Measurements from ENCODE around the gene AIPL1. TPM values are rescaled to one million over a fixed set of nuclear protein-coding genes. Genes with fewer than 3 reads are reported as not detected.

Gene AIPL1
- total and polyA plus RNA-seq, 2 donors (not counting 1 experiment from before 2014, with no cell fraction given) = not detected

DNA sequence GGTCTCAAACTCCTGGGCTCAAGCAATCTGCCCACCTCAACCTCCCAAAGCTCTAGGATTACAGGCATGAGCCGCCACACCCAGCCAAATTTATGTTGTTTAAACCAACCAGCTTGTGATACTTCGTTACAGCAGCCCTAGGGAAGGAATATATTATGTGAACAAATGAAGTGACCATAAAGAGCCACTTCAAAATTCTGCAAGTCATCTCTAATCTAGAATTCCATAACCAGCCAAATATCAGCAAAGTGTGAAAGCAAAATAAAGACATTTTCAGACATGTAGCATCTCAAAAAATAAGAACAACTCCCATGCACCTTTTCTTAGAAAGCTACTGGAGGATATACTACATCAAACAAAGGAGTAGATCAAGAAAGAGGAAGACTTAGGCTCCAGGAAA is 36.0 kb downstream of the AIPL1 start:
- TF ChIP-seq, protein P1, sequence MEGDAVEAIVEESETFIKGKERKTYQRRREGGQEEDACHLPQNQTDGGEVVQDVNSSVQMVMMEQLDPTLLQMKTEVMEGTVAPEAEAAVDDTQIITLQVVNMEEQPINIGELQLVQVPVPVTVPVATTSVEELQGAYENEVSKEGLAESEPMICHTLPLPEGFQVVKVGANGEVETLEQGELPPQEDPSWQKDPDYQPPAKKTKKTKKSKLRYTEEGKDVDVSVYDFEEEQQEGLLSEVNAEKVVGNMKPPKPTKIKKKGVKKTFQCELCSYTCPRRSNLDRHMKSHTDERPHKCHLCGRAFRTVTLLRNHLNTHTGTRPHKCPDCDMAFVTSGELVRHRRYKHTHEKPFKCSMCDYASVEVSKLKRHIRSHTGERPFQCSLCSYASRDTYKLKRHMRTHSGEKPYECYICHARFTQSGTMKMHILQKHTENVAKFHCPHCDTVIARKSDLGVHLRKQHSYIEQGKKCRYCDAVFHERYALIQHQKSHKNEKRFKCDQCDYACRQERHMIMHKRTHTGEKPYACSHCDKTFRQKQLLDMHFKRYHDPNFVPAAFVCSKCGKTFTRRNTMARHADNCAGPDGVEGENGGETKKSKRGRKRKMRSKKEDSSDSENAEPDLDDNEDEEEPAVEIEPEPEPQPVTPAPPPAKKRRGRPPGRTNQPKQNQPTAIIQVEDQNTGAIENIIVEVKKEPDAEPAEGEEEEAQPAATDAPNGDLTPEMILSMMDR (IDR thresholded peaks at IDR 0.05) = no peak
- WGBS (ENCODE audit: insufficient coverage) = no CpG with 5 or more reads among the region's 2 CpGs
- CTCF ChIA-PET = no interaction called here
- Mint-ChIP-seq H3K9me3 (ENCODE audit: insufficient read depth) (peaks cover 3% of the 10 kb centered on the region), H3K4me3 (no peak overlapping the region), H3K27ac (no peak overlapping the region), H3K27me3 (peaks cover 21% of the 10 kb centered on the region), H3K4me1 (no peaks in the 10 kb centered on the region)
- no peak for DNase-seq
- peaks cover 0 to 5% (median 2%) of the 10 kb centered on the region in 4 experiments for H3K27me3 ChIP-seq (replicated peaks in 1 of 4; ENCODE audit: control extremely low read depth in 1 of 4, control insufficient read depth in 3 of 4, insufficient read depth in 4 of 4, low read length in 3 of 4)
- intact Hi-C loops (cut with micrococcal nuclease) = no loop called here
- no peaks in the 10 kb centered on the region for H3K79me2 ChIP-seq (ENCODE audit: control insufficient read depth, insufficient read depth, low read length)
- H3K9ac ChIP-seq (ENCODE audit: low read length) = no peak overlapping the region
- no peaks in the 10 kb centered on the region for H4K20me1 ChIP-seq (ENCODE audit: control insufficient read depth, insufficient read depth, low read length, poor library complexity, severe bottlenecking)
- H3K9me3 ChIP-seq (ENCODE audit: control extremely low read depth in 1 of 3, control insufficient read depth in 2 of 3, insufficient read depth in 1 of 3, low read length in 2 of 3) = peaks cover 0 to 4% (median 3%) of the 10 kb centered on the region in 3 donors
- H3K36me3 ChIP-seq (replicated peaks in 1 of 2; ENCODE audit: control extremely low read depth in 1 of 2, control insufficient read depth in 1 of 2, extremely low read depth in 1 of 2, insufficient read depth in 2 of 2, low read length in 1 of 2) = no peaks in the 10 kb centered on the region
- no peaks in the 10 kb centered on the region for H3K4me1 ChIP-seq (ENCODE audit: control insufficient read depth in 2 of 2, insufficient read depth in 2 of 2, low read length in 2 of 2)
- H3K27ac ChIP-seq (ENCODE audit: low read length in 2 of 2) = no peak overlapping the region
- H2AFZ ChIP-seq (ENCODE audit: insufficient read depth, low read depth, low read length, poor library complexity, severe bottlenecking) = no peak overlapping the region
- H3K4me3 ChIP-seq (ENCODE audit: control extremely low read depth in 1 of 5, extremely low read depth in 1 of 5, insufficient read depth in 1 of 5, low read depth in 2 of 5, low read length in 4 of 5) = no peak overlapping the region
- POLR2A ChIA-PET = no interaction called here
- ATAC-seq (ENCODE audit: low read depth) = no peak
- no peak overlapping the region for H3K4me2 ChIP-seq (replicated peaks; ENCODE audit: low read depth, low read length, poor library complexity, severe bottlenecking)

DNA sequence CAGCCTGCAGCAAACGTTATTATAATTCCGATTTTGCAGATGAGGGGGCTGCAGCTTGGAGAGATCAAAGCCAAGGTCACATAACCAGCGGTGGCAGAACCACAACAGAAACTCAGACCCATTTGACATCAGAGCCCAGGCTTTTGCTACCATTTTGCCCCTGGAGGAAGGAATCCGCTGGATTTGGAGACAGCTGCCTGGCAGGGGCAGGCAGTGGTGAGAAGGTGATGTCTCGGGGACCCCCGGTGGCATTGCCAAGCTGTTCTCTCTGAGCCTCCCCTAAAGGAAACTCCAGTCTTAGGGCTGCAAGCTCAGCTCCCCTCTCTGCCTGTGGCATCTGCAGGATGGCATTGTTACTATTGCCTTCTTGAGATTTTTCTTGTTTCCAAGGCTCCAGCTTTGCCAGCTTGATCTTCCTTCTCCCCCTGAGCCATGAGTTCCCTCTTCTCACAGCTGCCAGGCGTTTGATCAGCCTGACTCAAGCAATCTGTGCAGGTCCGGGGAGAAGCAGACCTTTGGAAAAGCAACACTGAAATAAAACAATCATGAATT is 40.8 kb downstream of the AIPL1 start:
- no peak overlapping the region for H3K4me3 ChIP-seq (ENCODE audit: control extremely low read depth in 1 of 5, extremely low read depth in 1 of 5, insufficient read depth in 1 of 5, low read depth in 2 of 5, low read length in 4 of 5)
- no peaks in the 10 kb centered on the region for H3K4me1 ChIP-seq (ENCODE audit: control insufficient read depth in 2 of 2, insufficient read depth in 2 of 2, low read length in 2 of 2)
- ATAC-seq (ENCODE audit: low read depth) = no peak
- H3K9me3 Mint-ChIP-seq (ENCODE audit: insufficient read depth) = peaks cover 3% of the 10 kb centered on the region
- H3K9me3 ChIP-seq (ENCODE audit: control extremely low read depth in 1 of 3, control insufficient read depth in 2 of 3, insufficient read depth in 1 of 3, low read length in 2 of 3) = peaks cover 0 to 5% (median 2%) of the 10 kb centered on the region in 3 donors
- peaks cover 33% of the 10 kb centered on the region for H3K27me3 Mint-ChIP-seq
- DNase-seq = no peak
- H2AFZ ChIP-seq (ENCODE audit: insufficient read depth, low read depth, low read length, poor library complexity, severe bottlenecking) = no peak overlapping the region
- ChIA-PET POLR2A (no interaction called here), CTCF (no interaction called here)
- H3K27ac Mint-ChIP-seq = no peak overlapping the region
- WGBS (ENCODE audit: insufficient coverage) = 58% methylated on average over 4 of the region's 8 CpGs
- peaks cover 0 to 5% (median 1%) of the 10 kb centered on the region in 4 experiments for H3K27me3 ChIP-seq (replicated peaks in 1 of 4; ENCODE audit: control extremely low read depth in 1 of 4, control insufficient read depth in 3 of 4, insufficient read depth in 4 of 4, low read length in 3 of 4)
- no peaks in the 10 kb centered on the region for H3K36me3 ChIP-seq (replicated peaks in 1 of 2; ENCODE audit: control extremely low read depth in 1 of 2, control insufficient read depth in 1 of 2, extremely low read depth in 1 of 2, insufficient read depth in 2 of 2, low read length in 1 of 2)
- no peaks in the 10 kb centered on the region for H4K20me1 ChIP-seq (ENCODE audit: control insufficient read depth, insufficient read depth, low read length, poor library complexity, severe bottlenecking)
- H3K4me3 Mint-ChIP-seq = no peak overlapping the region
- intact Hi-C loops (cut with micrococcal nuclease) = no loop called here
- no peak overlapping the region for H3K27ac ChIP-seq (ENCODE audit: low read length in 2 of 2)
- no peak overlapping the region for H3K4me2 ChIP-seq (replicated peaks; ENCODE audit: low read depth, low read length, poor library complexity, severe bottlenecking)
- no peaks in the 10 kb centered on the region for H3K79me2 ChIP-seq (ENCODE audit: control insufficient read depth, insufficient read depth, low read length)
- H3K9ac ChIP-seq (ENCODE audit: low read length) = no peak overlapping the region
- no peaks in the 10 kb centered on the region for H3K4me1 Mint-ChIP-seq
- TF ChIP-seq, protein P1 (IDR thresholded peaks at IDR 0.05) = no peak
- TF ChIP-seq EZH2 (IDR thresholded peaks at IDR 0.05; ENCODE audit: borderline replicate concordance, insufficient read depth, low read depth, low read length, poor library complexity, severe bottlenecking) = no peak
